Keratinocyte (primary cell): ENCODE measurements around the gene CD59. TPM values are rescaled to one million over a fixed set of nuclear protein-coding genes. Genes with fewer than 3 reads are reported as not detected.
A peak's percentile ranks its signal among the peaks of the same experiment; 100 is the strongest.

ENCODE experiments used
- DNase-seq: peaks from one replicate; pipeline ENCODE4 v3.0.0-alpha.2; 2011; ENCODE audit warnings: low read depth, missing footprints, low spot score
- FAIRE-seq: peaks from 2 replicates; lab custom pipeline; 2011; peaks lifted over from hg19 to GRCh38; lab: Jason Lieb, UNC
- H2AFZ ChIP-seq: 2 replicates; pipeline ENCODE4 v1.6.0; 2012; ENCODE audit warnings: low read length, control low read depth, inconsistent platforms; ENCODE audit not compliant: control insufficient read depth
- H3K27ac ChIP-seq: 2 replicates; pipeline ENCODE4 v1.5.1; 2011; ENCODE audit warnings: low read length; ENCODE audit not compliant: control insufficient read depth, insufficient read depth
- H3K27me3 ChIP-seq: 3 replicates; pipeline ENCODE4 v1.6.0; 2011; ENCODE audit warnings: low read length; ENCODE audit not compliant: control insufficient read depth, insufficient read depth; ENCODE audit errors: extremely low read depth
- H3K36me3 ChIP-seq, 2 experiments: 2 replicates in 1 of 2; 3 replicates in 1 of 2; pipeline ENCODE4 v1.5.1; 2011; ENCODE audit warnings: low read length in 2 of 2, mild to moderate bottlenecking in 1 of 2; ENCODE audit not compliant: control insufficient read depth in 2 of 2, insufficient read depth in 2 of 2; ENCODE audit errors: extremely low read depth in 1 of 2
- H3K4me1 ChIP-seq: 3 replicates; pipeline ENCODE4 v1.5.1; 2011; ENCODE audit warnings: low read length; ENCODE audit not compliant: control insufficient read depth, insufficient read depth; ENCODE audit errors: extremely low read depth
- H3K4me2 ChIP-seq: 3 replicates; pipeline ENCODE4 v1.6.0; 2011; ENCODE audit warnings: low read depth, low read length; ENCODE audit not compliant: control insufficient read depth, insufficient read depth; ENCODE audit errors: extremely low read depth
- H3K4me3 ChIP-seq, 3 experiments: fragments of 200-600 bp in 1 of 3; sonication (generic) in 1 of 3; 2 replicates in 2 of 3; 3 replicates in 1 of 3; pipeline ENCODE4 v1.5.1; 2011 to 2016; ENCODE audit warnings: low read length in 3 of 3, mild to moderate bottlenecking in 3 of 3, control low read depth in 2 of 3, inconsistent platforms in 1 of 3, low read depth in 1 of 3, mixed read lengths in 1 of 3, mixed run types in 1 of 3, moderate library complexity in 1 of 3; ENCODE audit not compliant: control insufficient read depth in 2 of 3, insufficient read depth in 2 of 3; ENCODE audit errors: extremely low read depth in 1 of 3
- H3K79me2 ChIP-seq: 2 replicates; pipeline ENCODE4 v1.6.0; 2012; ENCODE audit warnings: low read length; ENCODE audit not compliant: control insufficient read depth, insufficient read depth
- H3K9ac ChIP-seq: 3 replicates; pipeline ENCODE4 v1.6.0; 2011; ENCODE audit warnings: low read length; ENCODE audit not compliant: control insufficient read depth, insufficient read depth; ENCODE audit errors: extremely low read depth
- H3K9me1 ChIP-seq: 3 replicates; pipeline ENCODE4 v1.6.0; 2011; ENCODE audit warnings: low read length; ENCODE audit not compliant: control insufficient read depth, insufficient read depth; ENCODE audit errors: extremely low read depth
- H3K9me3 ChIP-seq: 2 replicates; pipeline ENCODE4 v1.5.1; 2012; ENCODE audit warnings: low read depth, low read length; ENCODE audit not compliant: control insufficient read depth
- H4K20me1 ChIP-seq: 3 replicates; pipeline ENCODE4 v1.6.0; 2011; ENCODE audit warnings: low read length; ENCODE audit not compliant: control insufficient read depth, insufficient read depth; ENCODE audit errors: extremely low read depth
- CTCF ChIP-seq, 3 experiments: IDR thresholded peaks in 1 of 3; conservative IDR thresholded peaks in 1 of 3; optimal IDR thresholded peaks in 1 of 3; 2 replicates in 2 of 3; 3 replicates in 1 of 3; pipeline versions ENCODE3 to v1.5.1; 2011; ENCODE audit warnings: low read length in 3 of 3, mild to moderate bottlenecking in 3 of 3, moderate library complexity in 2 of 3, control low read depth in 1 of 3, inconsistent platforms in 1 of 3; ENCODE audit not compliant: insufficient read depth in 2 of 3; ENCODE audit errors: extremely low read depth in 1 of 3
- EZH2 ChIP-seq: IDR thresholded peaks from one replicate; pipeline ENCODE4 v1.6.1; 2012; ENCODE audit warnings: inconsistent platforms, mild to moderate bottlenecking, low read length, moderate library complexity
- dilution Hi-C: fragments of 300-500 bp; cut with MboI; formaldehyde crosslinking; loops from one replicate; pipeline ENCODE4 v1.7.0; 2020; ENCODE audit warnings: low sequenced_read_pairs; ENCODE audit not compliant: extremely low pct_ligation_motif_present
- polyA plus RNA-seq, 5 experiments: library from polyadenylated mRNA; depleted of rRNA in 3 of 5; stranded (reverse) in 3 of 5; stranded (forward) in 1 of 5; unstranded in 1 of 5; fragments of >200 nt; gene quantifications; 1 replicate in 1 of 5; 2 replicates in 3 of 5; 3 replicates in 1 of 5; pipeline versions ENCODE4 v1.2.1 to v1.2.3, GENCODE V29; 2011 to 2012; ENCODE audit warnings: missing spikeins in 2 of 5, low read depth in 1 of 5, low replicate concordance in 1 of 5

CD59 gene
- polyA plus RNA-seq, 1 donor (not counting 4 experiments of a cell fraction or from before 2014, with no cell fraction given), result 1,349 TPM

DNA sequence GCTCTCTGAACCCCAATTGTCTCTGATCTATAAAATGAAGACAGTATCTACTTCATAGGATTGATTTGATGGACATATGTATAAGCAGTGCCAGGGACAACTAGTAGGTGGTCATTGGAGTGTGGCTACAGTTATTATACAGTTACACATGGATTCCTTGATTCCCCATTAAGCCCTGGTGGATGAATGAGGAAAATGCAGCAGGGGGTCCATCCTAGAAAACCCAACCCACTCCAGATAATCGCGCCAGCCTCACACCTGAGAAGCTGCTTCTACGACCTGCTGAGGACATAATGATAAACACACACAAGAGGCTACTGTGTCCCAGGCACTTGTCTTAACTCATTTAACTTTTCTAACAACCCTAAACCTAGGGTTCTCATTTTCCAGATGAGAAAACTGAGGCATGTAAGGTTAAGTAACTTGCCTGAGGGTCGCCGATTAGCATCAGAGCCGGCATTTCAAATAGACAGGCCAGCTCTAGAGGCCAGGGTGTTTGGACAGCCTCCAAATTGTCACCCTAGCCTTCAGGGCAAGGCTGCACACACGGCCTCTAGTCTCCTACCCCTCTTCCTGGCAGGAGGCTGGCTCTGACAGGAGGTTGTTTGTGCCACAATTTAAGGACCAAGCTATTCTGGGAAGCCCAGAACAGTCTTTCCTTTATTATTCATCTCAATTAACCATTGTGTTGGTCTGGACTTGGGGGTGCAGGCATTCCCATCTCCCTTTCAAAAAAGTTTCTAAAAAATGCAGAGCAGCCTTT lies 31.8 kb downstream of the CD59 start:
- Histone ChIP-seq H3K27me3 (no peaks in the 10 kb centered on the region), H4K20me1 (no peaks in the 10 kb centered on the region), H3K27ac (peak overlapping the region; percentile 97), H3K79me2 (peaks cover 11% of the 10 kb centered on the region), H3K9me1 (no peaks in the 10 kb centered on the region), H3K9me3 (no peaks in the 10 kb centered on the region), H3K4me2 (peak overlapping the region; percentile 22), H3K36me3 (peaks cover 19 to 22% of the 10 kb centered on the region in 2 experiments), H3K4me3 (no peak overlapping the region), H2AFZ (no peak overlapping the region), H3K9ac (no peak overlapping the region), H3K4me1 (peaks cover 71% of the 10 kb centered on the region)
- DNase-seq (no peak), FAIRE-seq (no peak)
- dilution Hi-C loops, result no loop called here
- TF ChIP-seq CTCF (optimal IDR thresholded peaks at IDR 0.05 in 1 of 3, IDR thresholded peaks at IDR 0.05 in 1 of 3, conservative IDR thresholded peaks at IDR 0.05 in 1 of 3; ENCODE audit: extremely low read depth in 1 of 3, insufficient read depth in 2 of 3, low read length in 3 of 3) (no peak), EZH2 (no peak)

DNA sequence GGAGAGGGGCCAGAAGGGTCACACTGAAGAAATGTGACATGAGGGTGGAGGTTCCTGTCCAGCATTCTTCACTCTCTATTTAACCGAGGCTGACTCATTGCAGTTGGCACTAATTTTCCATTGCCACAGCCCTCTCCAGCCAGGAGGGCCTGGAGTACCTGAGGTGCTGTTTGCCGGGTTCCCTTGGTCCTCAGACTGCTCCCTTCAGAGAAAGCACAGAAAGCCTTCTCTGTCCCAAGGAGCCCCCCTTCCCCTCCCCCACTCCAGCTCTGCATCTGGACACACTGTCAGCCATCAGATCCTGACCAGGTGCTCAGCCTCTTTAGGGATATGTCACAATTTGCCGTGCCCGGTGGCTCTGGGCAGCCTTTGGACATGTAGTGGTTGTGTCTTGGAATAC lies 32.4 kb downstream of the CD59 start:
- H3K9ac ChIP-seq, result no peak overlapping the region
- no peak for DNase-seq
- peak overlapping the region; percentile 22 for H3K4me2 ChIP-seq

More for the DNA sequence above, 32.4 kb downstream of the CD59 start:
- Histone ChIP-seq H3K79me2 (peaks cover 7% of the 10 kb centered on the region), H4K20me1 (no peaks in the 10 kb centered on the region), H3K9me1 (no peaks in the 10 kb centered on the region), H3K4me1 (peaks cover 66% of the 10 kb centered on the region), H3K4me3 (no peak overlapping the region), H2AFZ (no peak overlapping the region), H3K27ac (peak overlapping the region; percentile 97), H3K27me3 (no peaks in the 10 kb centered on the region), H3K36me3 (peaks cover 16 to 17% of the 10 kb centered on the region in 2 experiments), H3K9me3 (no peaks in the 10 kb centered on the region)
- TF ChIP-seq EZH2 (no peak), CTCF (optimal IDR thresholded peaks at IDR 0.05 in 1 of 3, IDR thresholded peaks at IDR 0.05 in 1 of 3, conservative IDR thresholded peaks at IDR 0.05 in 1 of 3; ENCODE audit: extremely low read depth in 1 of 3, insufficient read depth in 2 of 3, low read length in 3 of 3) (no peak)
- dilution Hi-C loops, result no loop called here
- peak; percentile 83 for FAIRE-seq
